HAP-1 (cell line): ENCODE results near the gene GPR180.

Experiments
- DNase-seq, 2 experiments: peaks; one replicate each; pipeline ENCODE4 v3.0.0-alpha.2; 2016 to 2020; ENCODE audit warnings: low spot score in 2 of 2
- H3K27me3 ChIP-seq: fragments of 250-450 bp; sonication (Bioruptor Pico); 2 replicates; pipeline ENCODE4 v1.5.1; 2020; ENCODE audit warnings: low read depth, mild to moderate bottlenecking, moderate library complexity
- H3K36me3 ChIP-seq: fragments of 250-450 bp; sonication (Bioruptor Pico); replicated peaks from 2 replicates; pipeline ENCODE4 v1.5.1; 2020; ENCODE audit warnings: mild to moderate bottlenecking
- H3K4me1 ChIP-seq: fragments of 250-450 bp; sonication (Bioruptor Pico); 2 replicates; pipeline ENCODE4 v1.5.1; 2020; ENCODE audit warnings: mild to moderate bottlenecking
- H3K4me3 ChIP-seq: fragments of 250-450 bp; sonication (Bioruptor Pico); 2 replicates; pipeline ENCODE4 v1.5.1; 2020; ENCODE audit warnings: mild to moderate bottlenecking, moderate library complexity
- H3K9me3 ChIP-seq: fragments of 250-450 bp; sonication (Bioruptor Pico); 2 replicates; pipeline ENCODE4 v1.5.1; 2020; ENCODE audit warnings: mild to moderate bottlenecking, moderate library complexity
- in situ Hi-C: fragments of 300-500 bp; cut with MboI; formaldehyde crosslinking; loops from 3 replicates; pipeline ENCODE4 v1.14.3; 2020; ENCODE audit warnings: low sequenced_read_pairs, inconsistent platforms, mixed read lengths

GPR180 gene

GRCh38 chr13:94601446-94602431 is at the start of gene GPR180:
GPR180 (plus strand) TSS chr13:94601857; CDS start chr13:94601928, 71 bp downstream.
- DNase-seq: peak; percentile 96 to 99
- Histone ChIP-seq H3K4me1 (peaks cover 14% of the 10 kb centered on the region), H3K4me3 (peak within 1 kb of the TSS; percentile 68), H3K36me3 (peaks cover 9% of the 10 kb centered on the region; the same call in 1 of the 2 replicates), H3K27me3 (no peaks in the 10 kb centered on the region), H3K9me3 (no peaks in the 10 kb centered on the region; the same call in 1 of the 2 replicates)
- in situ Hi-C loops: no loop called here

DNA sequence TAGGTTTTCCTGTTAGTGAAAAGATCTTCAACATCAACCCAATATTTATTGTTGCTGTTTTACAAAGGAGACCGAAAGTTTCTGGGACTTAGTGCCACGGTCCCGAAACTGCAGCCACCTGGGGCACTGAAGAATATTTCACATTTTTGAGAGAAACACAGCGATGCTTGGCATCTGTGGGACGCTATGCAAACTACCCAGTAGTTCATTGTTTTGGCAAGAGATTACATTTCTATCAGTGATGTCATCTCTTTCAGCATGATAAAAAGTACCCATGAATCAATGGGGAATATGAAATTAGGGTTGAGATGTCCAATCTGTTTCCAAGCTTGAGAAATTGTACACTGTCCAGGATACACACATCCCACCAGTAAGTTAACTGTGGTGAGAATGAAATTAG is 49.6 kb upstream of the GPR180 start:
- Histone ChIP-seq H3K9me3 (no peaks in the 10 kb centered on the region), H3K4me3 (no peak overlapping the region), H3K36me3 (no peaks in the 10 kb centered on the region), H3K27me3 (no peaks in the 10 kb centered on the region), H3K4me1 (peaks cover 21% of the 10 kb centered on the region)
- no peak for DNase-seq
- in situ Hi-C loops: no loop called here

GRCh38 chr13:94553766-94554165 is 47.9 kb upstream of the GPR180 start:
- no peak for DNase-seq
- Histone ChIP-seq H3K4me3 (no peak overlapping the region), H3K36me3 (no peaks in the 10 kb centered on the region), H3K4me1 (peaks cover 13% of the 10 kb centered on the region), H3K27me3 (no peaks in the 10 kb centered on the region), H3K9me3 (no peaks in the 10 kb centered on the region)
- in situ Hi-C loops: no loop called here

- in situ Hi-C loops: no loop called here
These were observed 45.6 kb upstream of the GPR180 start for GRCh38 chr13:94556041-94556440.

DNA sequence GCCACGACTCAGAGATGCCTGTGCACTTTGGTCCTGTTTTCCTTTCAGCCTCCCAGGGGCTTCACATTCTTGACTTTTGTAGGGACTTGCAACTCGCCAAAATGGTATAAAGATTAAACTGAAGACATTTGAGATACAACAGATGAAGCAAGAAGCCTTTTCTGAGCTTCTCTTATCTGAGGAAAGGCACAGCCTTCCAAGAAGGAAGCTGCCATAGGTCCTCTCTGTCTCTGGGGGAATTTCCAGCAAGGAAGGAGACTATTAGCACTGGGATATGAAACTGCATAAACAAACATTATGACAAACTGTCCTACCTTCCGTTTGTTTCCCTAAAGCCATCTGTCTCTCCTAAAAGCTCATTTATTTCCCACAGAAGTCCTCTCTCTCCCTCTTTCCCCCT is 45.0 kb upstream of the GPR180 start:
- Histone ChIP-seq H3K4me1 (0 out of 2 replicates have a peak, but pooled peaks cover 6% of the 10 kb centered on the region), H3K27me3 (no peaks in the 10 kb centered on the region), H3K9me3 (no peaks in the 10 kb centered on the region), H3K36me3 (no peaks in the 10 kb centered on the region), H3K4me3 (no peak overlapping the region)
- no peak for DNase-seq
- in situ Hi-C loops: no loop called here

More at GRCh38 chr13:94556041-94556440, 45.6 kb upstream of the GPR180 start:
- Histone ChIP-seq H3K4me1 (0 out of 2 replicates have a peak, but pooled peaks cover 6% of the 10 kb centered on the region), H3K27me3 (no peaks in the 10 kb centered on the region), H3K9me3 (no peaks in the 10 kb centered on the region), H3K36me3 (no peaks in the 10 kb centered on the region), H3K4me3 (no peak overlapping the region)
- no peak for DNase-seq

GRCh38 chr13:94557684-94558235 is 43.9 kb upstream of the GPR180 start:
- H3K27me3 ChIP-seq: no peaks in the 10 kb centered on the region
- H3K36me3 ChIP-seq: no peaks in the 10 kb centered on the region
- H3K9me3 ChIP-seq: no peaks in the 10 kb centered on the region
- H3K4me3 ChIP-seq: no peak overlapping the region
- DNase-seq: no peak
- in situ Hi-C loops: no loop called here
- 0 out of 2 replicates have a peak, but pooled peaks cover 6% of the 10 kb centered on the region for H3K4me1 ChIP-seq

GRCh38 chr13:94558716-94559115 is 42.9 kb upstream of the GPR180 start:
- no peak for DNase-seq
- Histone ChIP-seq H3K27me3 (no peaks in the 10 kb centered on the region), H3K4me1 (0 out of 2 replicates have a peak, but pooled peaks cover 4% of the 10 kb centered on the region), H3K4me3 (no peak overlapping the region), H3K36me3 (no peaks in the 10 kb centered on the region), H3K9me3 (no peaks in the 10 kb centered on the region)
- in situ Hi-C loops: no loop called here

DNA sequence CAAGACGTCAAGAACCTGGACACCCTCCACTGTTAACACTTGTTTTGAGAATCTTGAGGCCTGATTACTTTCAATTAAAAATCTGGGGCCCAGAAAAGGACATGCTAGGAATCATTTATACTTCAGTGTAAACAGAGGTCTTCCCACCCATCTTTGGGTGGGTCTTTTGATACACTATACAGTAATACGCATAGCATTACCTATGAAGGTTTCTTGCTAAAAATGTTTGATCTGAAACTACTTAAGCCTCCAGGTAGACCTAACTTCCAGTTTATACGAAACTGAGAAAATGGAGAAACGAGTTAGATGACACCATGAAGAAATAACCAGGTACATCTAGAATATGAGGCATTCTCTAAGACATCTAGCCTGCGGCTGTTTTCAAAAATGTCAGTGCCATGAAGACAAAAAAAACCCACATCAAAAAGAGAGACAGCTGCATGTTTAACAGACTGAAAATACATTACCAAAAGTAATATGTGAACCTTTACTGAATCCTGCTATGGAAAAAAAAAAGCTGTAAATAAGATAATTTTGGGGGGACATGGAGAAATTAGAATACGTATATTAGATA is 42.3 kb upstream of the GPR180 start:
- in situ Hi-C loops: no loop called here
- no peak for DNase-seq
- Histone ChIP-seq H3K36me3 (no peaks in the 10 kb centered on the region), H3K4me3 (no peak overlapping the region), H3K27me3 (no peaks in the 10 kb centered on the region), H3K4me1 (no peaks in the 10 kb centered on the region), H3K9me3 (no peaks in the 10 kb centered on the region)

DNA sequence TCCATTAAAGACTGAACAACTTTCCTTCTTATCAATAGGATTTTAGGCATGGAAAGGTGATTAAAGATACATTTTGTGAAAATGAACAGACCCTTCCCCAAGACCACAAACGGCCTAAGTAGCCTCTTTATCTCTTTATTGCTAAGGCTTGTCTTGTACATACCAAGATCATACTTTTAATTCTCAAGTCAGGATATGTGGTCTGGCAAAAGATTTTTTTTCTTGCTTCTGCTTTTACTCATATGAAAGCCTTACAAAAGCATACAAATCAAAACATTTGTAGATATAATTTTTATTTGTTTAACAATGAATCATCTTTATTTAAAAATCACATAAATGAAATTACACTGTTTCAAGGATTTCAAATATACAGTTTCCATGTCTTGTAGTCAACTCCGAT is 41.5 kb upstream of the GPR180 start:
- Histone ChIP-seq H3K4me1 (no peaks in the 10 kb centered on the region), H3K9me3 (no peaks in the 10 kb centered on the region), H3K4me3 (no peak overlapping the region), H3K27me3 (no peaks in the 10 kb centered on the region), H3K36me3 (no peaks in the 10 kb centered on the region)
- in situ Hi-C loops: no loop called here
- no peak for DNase-seq

DNA sequence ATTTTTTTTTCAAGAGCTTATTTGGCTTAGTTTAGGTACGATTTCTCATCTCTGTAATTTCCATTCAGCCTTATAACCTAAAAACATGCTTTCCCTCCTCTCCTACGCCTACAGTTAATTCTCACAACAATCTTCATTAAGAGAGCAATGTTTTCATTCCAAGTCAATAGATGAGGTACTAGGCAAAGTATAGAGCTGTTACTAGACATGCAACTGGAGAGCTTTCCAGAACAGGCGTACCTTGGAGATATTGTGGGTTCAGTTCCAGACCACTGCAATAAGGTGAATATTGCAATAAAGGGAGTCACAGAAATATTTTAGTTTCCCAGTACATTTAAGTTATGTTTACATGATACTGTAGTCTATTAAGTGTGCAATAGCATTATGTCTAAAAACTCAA is 40.5 kb upstream of the GPR180 start:
- DNase-seq: no peak
- no peaks in the 10 kb centered on the region for H3K36me3 ChIP-seq
- H3K4me3 ChIP-seq: no peak overlapping the region
- no peaks in the 10 kb centered on the region for H3K4me1 ChIP-seq
- in situ Hi-C loops: no loop called here
- H3K9me3 ChIP-seq: no peaks in the 10 kb centered on the region
- no peaks in the 10 kb centered on the region for H3K27me3 ChIP-seq

- H3K9me3 ChIP-seq: no peaks in the 10 kb centered on the region
- peaks cover 20% of the 10 kb centered on the region for H3K36me3 ChIP-seq
- in situ Hi-C loops: no loop called here
- H3K4me1 ChIP-seq: no peaks in the 10 kb centered on the region
- DNase-seq: no peak
- no peak overlapping the region for H3K4me3 ChIP-seq
- no peaks in the 10 kb centered on the region for H3K27me3 ChIP-seq
These were observed 34.1 kb upstream of the GPR180 start for GRCh38 chr13:94567581-94567980.

- Histone ChIP-seq H3K36me3 (peaks cover 28% of the 10 kb centered on the region), H3K4me3 (no peak overlapping the region), H3K27me3 (no peaks in the 10 kb centered on the region), H3K9me3 (no peaks in the 10 kb centered on the region), H3K4me1 (no peaks in the 10 kb centered on the region)
- no peak for DNase-seq
- in situ Hi-C loops: no loop called here
These were observed 33.2 kb upstream of the GPR180 start for GRCh38 chr13:94568443-94568842.

- H3K4me1 ChIP-seq: no peaks in the 10 kb centered on the region
- no peaks in the 10 kb centered on the region for H3K27me3 ChIP-seq
- DNase-seq: no peak
- in situ Hi-C loops: no loop called here
- peaks cover 34% of the 10 kb centered on the region for H3K36me3 ChIP-seq
- H3K9me3 ChIP-seq: no peaks in the 10 kb centered on the region
- no peak overlapping the region for H3K4me3 ChIP-seq
These were observed 32.0 kb upstream of the GPR180 start for GRCh38 chr13:94569615-94570014.

- Histone ChIP-seq H3K36me3 (peaks cover 71% of the 10 kb centered on the region), H3K9me3 (no peaks in the 10 kb centered on the region), H3K4me1 (no peaks in the 10 kb centered on the region), H3K4me3 (no peak overlapping the region), H3K27me3 (no peaks in the 10 kb centered on the region)
- in situ Hi-C loops: no loop called here
- no peak for DNase-seq
These were observed 22.6 kb upstream of the GPR180 start for GRCh38 chr13:94579063-94579462.
